A549 (cell line): ENCODE measurements around the gene NRN1L. TPM values are rescaled to one million over a fixed set of nuclear protein-coding genes. Genes with fewer than 3 reads are reported as not detected.

ENCODE experiments used
- ATAC-seq, 2 experiments: fragments of 200-7000 bp in 1 of 2; fragments of >200 bp in 1 of 2; cut with Nextera tagmentation in 1 of 2; cut with Tn5 transposase in 1 of 2; 3 replicates each; pipeline versions ENCODE4 v1.8.0 to v1.9.1; 2018 to 2020; ENCODE audit warnings: mild to moderate bottlenecking in 1 of 2, moderate library complexity in 1 of 2
- CTCF ChIA-PET: fragments of 300-600 bp; sonication (Branson Sonifier 250); formaldehyde crosslinking; extraction: SDS; loops from one replicate; lab custom pipeline; 2021; ENCODE audit warnings: antibody characterized with exemption, inconsistent platforms; lab: Yijun Ruan, JAX
- POLR2A ChIA-PET: fragments of 350-600 bp; formaldehyde crosslinking; extraction: SDS; loops from one replicate; lab custom pipeline; 2021; ENCODE audit warnings: antibody characterized with exemption, inconsistent platforms; lab: Yijun Ruan, JAX
- DNase-seq, 2 experiments: peaks; one replicate each; pipeline versions ENCODE4 v3.0.0 to v3.0.0-alpha.2; 2011 to 2016; ENCODE audit warnings: low read depth in 1 of 2, low spot score in 1 of 2
- FAIRE-seq: peaks from 2 replicates; lab custom pipeline; 2011; peaks lifted over from hg19 to GRCh38; lab: Jason Lieb, UNC
- H3K27ac ChIP-seq, 2 experiments: fragments of >200 bp; sonication (Bioruptor Twin); formaldehyde crosslinking; 3 replicates each; pipeline ENCODE4 v1.5.1; 2016 to 2017
- H3K4me1 ChIP-seq: fragments of >200 bp; sonication (Bioruptor Twin); formaldehyde crosslinking; 3 replicates; pipeline ENCODE4 v1.6.1; 2016
- H3K4me2 ChIP-seq: fragments of >200 bp; sonication (Bioruptor Twin); formaldehyde crosslinking; 3 replicates; pipeline ENCODE4 v1.6.1; 2016
- H3K4me3 ChIP-seq: fragments of >200 bp; sonication (Bioruptor Twin); formaldehyde crosslinking; 3 replicates; pipeline ENCODE4 v1.5.1; 2016
- H3K9me3 ChIP-seq: fragments of >200 bp; sonication (Bioruptor Twin); formaldehyde crosslinking; 3 replicates; pipeline ENCODE4 v1.6.1; 2016
- BHLHE40 ChIP-seq: IDR thresholded peaks from 2 replicates; pipeline ENCODE4 v1.6.1; 2012; ENCODE audit warnings: low read depth, low read length, inconsistent platforms
- CEBPB ChIP-seq, 2 experiments: fragments of >200 bp in 1 of 2; sonication (Bioruptor Twin) in 1 of 2; formaldehyde crosslinking in 1 of 2; IDR thresholded peaks; 2 replicates each; pipeline ENCODE4 v1.6.1; 2012 to 2016
- CHD2 ChIP-seq: fragments of 150-350 bp; IDR thresholded peaks from 2 replicates; pipeline ENCODE4 v1.6.1; 2014; ENCODE audit warnings: low read length; ENCODE audit not compliant: partially characterized antibody
- CTCF ChIP-seq: fragments of >200 bp; sonication (Bioruptor Twin); formaldehyde crosslinking; IDR thresholded peaks from 3 replicates; pipeline ENCODE4 v1.5.1; 2016
- FOSB ChIP-seq: fragments of 250-450 bp; sonication (Bioruptor Pico); IDR thresholded peaks from 2 replicates; pipeline ENCODE4 v1.5.0; 2020; ENCODE audit warnings: mild to moderate bottlenecking, moderate library complexity
- FOSL2 ChIP-seq, 2 experiments: fragments of 450-650 bp in 1 of 2; fragments of >200 bp in 1 of 2; sonication (Bioruptor Twin) in 1 of 2; formaldehyde crosslinking; IDR thresholded peaks; 2 replicates each; pipeline versions ENCODE4 v1.5.0 to v1.6.1; 2016 to 2020; ENCODE audit warnings: mild to moderate bottlenecking in 1 of 2, moderate library complexity in 1 of 2
- FOXS1 ChIP-seq: fragments of 250-450 bp; sonication (Bioruptor Pico); IDR thresholded peaks from 2 replicates; pipeline ENCODE4 v1.5.0; 2020; ENCODE audit warnings: mild to moderate bottlenecking, moderate library complexity
- GATA3 ChIP-seq: IDR thresholded peaks from 2 replicates; pipeline ENCODE4 v1.6.1; 2012; ENCODE audit warnings: borderline replicate concordance
- HEYL ChIP-seq: fragments of 250-450 bp; sonication (Bioruptor Pico); IDR thresholded peaks from 2 replicates; pipeline ENCODE4 v1.8.0; 2021; ENCODE audit warnings: mild to moderate bottlenecking, moderate library complexity
- HMGXB4 ChIP-seq: fragments of 250-450 bp; sonication (Bioruptor Pico); IDR thresholded peaks from 2 replicates; pipeline ENCODE4 v1.5.0; 2021; ENCODE audit warnings: mild to moderate bottlenecking, moderate library complexity, borderline replicate concordance
- HOXB13 ChIP-seq: fragments of 250-450 bp; sonication (Bioruptor Pico); IDR thresholded peaks from 2 replicates; pipeline ENCODE4 v1.5.0; 2020; ENCODE audit warnings: low read depth, mild to moderate bottlenecking, moderate library complexity
- HOXB5 ChIP-seq: fragments of 250-450 bp; sonication (Bioruptor Pico); IDR thresholded peaks from 2 replicates; pipeline ENCODE4 v1.5.0; 2020; ENCODE audit warnings: mild to moderate bottlenecking, moderate library complexity
- KDM5A ChIP-seq: fragments of 200-600 bp; sonication (generic); IDR thresholded peaks from 2 replicates; pipeline ENCODE4 v1.6.1; 2016; ENCODE audit warnings: antibody characterized with exemption, mild to moderate bottlenecking
- MAX ChIP-seq: IDR thresholded peaks from 2 replicates; pipeline ENCODE4 v1.6.1; 2012
- NPAS2 ChIP-seq: fragments of 250-450 bp; sonication (Bioruptor Pico); IDR thresholded peaks from 2 replicates; pipeline ENCODE4 v1.8.0; 2022; ENCODE audit warnings: mild to moderate bottlenecking, moderate library complexity, borderline replicate concordance
- NR3C1 ChIP-seq: fragments of >200 bp; sonication (Bioruptor Twin); formaldehyde crosslinking; IDR thresholded peaks from 3 replicates; pipeline ENCODE4 v1.6.1; 2017
- RCOR1 ChIP-seq: fragments of 150-350 bp; IDR thresholded peaks from 2 replicates; pipeline ENCODE4 v1.6.1; 2014; ENCODE audit warnings: antibody characterized with exemption, low read length, low read depth
- SREBF2 ChIP-seq: fragments of 450-650 bp; IDR thresholded peaks from 2 replicates; pipeline ENCODE4 v1.6.1; 2014; ENCODE audit warnings: mild to moderate bottlenecking, moderate library complexity
- TP53 ChIP-seq: fragments of 250-450 bp; sonication (Bioruptor Pico); IDR thresholded peaks from 2 replicates; pipeline ENCODE4 v1.5.0; 2021; ENCODE audit warnings: mild to moderate bottlenecking, moderate library complexity
- ZC3H11A ChIP-seq: fragments of 450-650 bp; IDR thresholded peaks from 2 replicates; pipeline ENCODE4 v1.6.1; 2014; ENCODE audit warnings: antibody characterized with exemption, mild to moderate bottlenecking
- WGBS: methylation state at CpG from one replicate; pipeline ENCODE4 v1.1.6; 2017; ENCODE audit errors: missing lambda C conversion rate; 5-methylcytosine and 5-hydroxymethylcytosine counted together
- polyA plus RNA-seq, 4 experiments: library from polyadenylated mRNA; depleted of rRNA in 3 of 4; stranded (reverse); fragments of >200 nt; fragmentation: RNase III in 1 of 4; extraction: RNeasy Plus Mini Kit Qiagen cat#74134 plus additional on column Dnase treatment in 1 of 4; gene quantifications; 2 replicates in 3 of 4; 3 replicates in 1 of 4; pipeline ENCODE4 v1.2.3, GENCODE V29; 2011 to 2017

Gene NRN1L
- polyA plus RNA-seq, 2 of the 4 experiments (the other 2 are of a cell fraction): 0.22 TPM; not detected in 1

GRCh38 chr16:67880584-67880983 is 4.1 kb upstream of the NRN1L start:
- Histone ChIP-seq H3K4me2 (no peak overlapping the region), H3K4me3 (no peak overlapping the region), H3K9me3 (no peaks in the 10 kb centered on the region), H3K27ac (no peak overlapping the region), H3K4me1 (peaks cover 8% of the 10 kb centered on the region; the same call in 1 of the 3 replicates)
- FAIRE-seq (no peak), DNase-seq (no peak), ATAC-seq (no peak)
- ChIA-PET CTCF (interaction anchor here (1.5 to 17.4 kb wide), 5 partner anchors 12 to 359 kb away, joined by 4 to 370 read pairs (median 44); partner anchors contain the start of genes CTRL, PSKH1 and PSMB10), POLR2A (no interaction called here)
- 93% methylated on average over 7 of the region's 13 CpGs for WGBS
- no peak for TF ChIP-seq HMGXB4 (CRISPR knock-in tag)
- no peak for TF ChIP-seq BHLHE40
- TF ChIP-seq FOSL2 (IDR thresholded peaks at IDR 0.05): no peak
- no peak for TF ChIP-seq FOSL2 (CRISPR knock-in tag; IDR thresholded peaks at IDR 0.05)
- TF ChIP-seq CEBPB (IDR thresholded peaks at IDR 0.05): no peak
- TF ChIP-seq RCOR1: no peak
- no peak for TF ChIP-seq CHD2
- no peak for TF ChIP-seq HOXB5 (CRISPR knock-in tag)
- no peak for TF ChIP-seq FOSB
- TF ChIP-seq NR3C1: no peak

- FAIRE-seq (no peak), ATAC-seq (no peak), DNase-seq (no peak)
- ChIA-PET CTCF (interaction anchor here (0.6 to 17.4 kb wide), 12 partner anchors 7 to 209 kb away, joined by 3 to 370 read pairs (median 34); partner anchors contain the start of genes CTRL, EDC4, PSKH1 and PSMB10), POLR2A (no interaction called here)
- Histone ChIP-seq H3K4me2 (no peak overlapping the region), H3K4me3 (no peak overlapping the region), H3K4me1 (peaks cover 9% of the 10 kb centered on the region; the same call in 1 of the 3 replicates), H3K27ac (no peak overlapping the region), H3K9me3 (no peaks in the 10 kb centered on the region)
- TF ChIP-seq GATA3 (no peak), HEYL (CRISPR knock-in tag) (no peak), FOXS1 (no peak), NPAS2 (CRISPR knock-in tag) (no peak), KDM5A (no peak), SREBF2 (no peak), TP53 (CRISPR knock-in tag) (no peak), MAX (no peak), CTCF (no peak), HOXB13 (no peak), ZC3H11A (no peak)
- WGBS: 92% methylated on average over 21 of the region's 21 CpGs
These were observed 3.0 kb upstream of the NRN1L start for GRCh38 chr16:67881621-67882161.
